Activated CD4-positive, alpha-beta memory T cell treated with anti-CD3 and anti-CD28 coated beads for 36 hours (primary cell): ENCODE measurements around the gene KLRB1. TPM values are rescaled to one million over a fixed set of nuclear protein-coding genes. Genes with fewer than 3 reads are reported as not detected.
"Not testable (repeated sequence)": the region's sequence is repeated elsewhere in the genome, so short reads cannot be mapped to it uniquely, and the experiment has no call there.

Experiments used
- CTCF ChIA-PET: fragments of 350-600 bp; sonication (Branson Sonifier 250); formaldehyde crosslinking; loops from one replicate; lab custom pipeline; 2021; ENCODE audit warnings: antibody characterized with exemption, inconsistent platforms; lab: Charles Lee
- POLR2A ChIA-PET: fragments of 350-600 bp; sonication (Branson Sonifier 250); formaldehyde crosslinking; loops from one replicate; lab custom pipeline; 2021; ENCODE audit warnings: antibody characterized with exemption; lab: Charles Lee
- DNase-seq: peaks from one replicate; pipeline ENCODE4 v3.0.0-alpha.2; 2020
- H3K27ac Mint-ChIP-seq: one replicate; pipeline ENCODE4 v1.8.0; 2021; ENCODE audit warnings: mixed read lengths
- H3K27me3 Mint-ChIP-seq: one replicate; pipeline ENCODE4 v1.8.0; 2021; ENCODE audit warnings: mixed read lengths
- H3K36me3 Mint-ChIP-seq: one replicate; pipeline ENCODE4 v1.8.0; 2021; ENCODE audit warnings: mixed read lengths
- H3K4me1 Mint-ChIP-seq: one replicate; pipeline ENCODE4 v1.8.0; 2021; ENCODE audit warnings: low read depth, mixed read lengths
- H3K4me3 Mint-ChIP-seq: one replicate; pipeline ENCODE4 v1.8.0; 2021; ENCODE audit warnings: mild to moderate bottlenecking, mixed read lengths
- H3K9me3 Mint-ChIP-seq: one replicate; pipeline ENCODE4 v1.8.0; 2021; ENCODE audit warnings: mixed read lengths
- intact Hi-C: fragments of 100-400 bp; cut with micrococcal nuclease; formaldehyde crosslinking; loops from one replicate; pipeline ENCODE4 v1.15.1; 2023
- total RNA-seq, 2 experiments: library from RNA; stranded (reverse); gene quantifications; one replicate each; pipeline ENCODE4 v1.2.3, GENCODE V29; 2021

Gene KLRB1
- total RNA-seq, result 1 to 10 TPM; 3.6 to 4.9 TPM

DNA sequence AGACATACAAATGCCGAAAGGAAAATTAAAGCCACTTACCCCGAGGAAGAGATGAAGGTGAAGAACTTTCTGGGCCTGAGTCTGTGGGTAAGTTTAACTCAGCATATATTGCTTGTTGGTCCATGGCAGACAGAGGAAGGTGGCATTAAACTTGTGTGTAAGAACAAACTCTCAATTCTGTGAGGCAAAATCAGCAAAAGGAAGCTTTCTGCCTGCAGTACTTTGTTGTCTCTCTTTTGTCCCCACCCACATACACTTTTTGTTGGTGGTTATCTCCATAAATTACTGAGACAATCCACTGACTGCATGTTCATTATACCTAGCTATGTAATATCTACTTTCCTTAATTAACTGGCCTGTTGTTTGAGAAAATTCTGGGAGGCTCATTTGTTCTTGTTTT is at the start of gene KLRB1:
TSS of gene KLRB1 (minus strand) at position 201 of the 400 bp plus-strand sequence. CDS start at position 124, 77 bp downstream.
- ChIA-PET POLR2A (no interaction called here), CTCF (no interaction called here)
- Mint-ChIP-seq H3K4me3 (peak within 1 kb of the TSS; percentile 68), H3K27me3 (no peaks in the 10 kb centered on the region), H3K9me3 (peaks cover 17% of the 10 kb centered on the region), H3K4me1 (peaks cover 37% of the 10 kb centered on the region), H3K36me3 (peaks cover 12% of the 10 kb centered on the region), H3K27ac (peak within 1 kb of the TSS; percentile 82)
- intact Hi-C loops, result no loop called here
- no peak for DNase-seq

DNA sequence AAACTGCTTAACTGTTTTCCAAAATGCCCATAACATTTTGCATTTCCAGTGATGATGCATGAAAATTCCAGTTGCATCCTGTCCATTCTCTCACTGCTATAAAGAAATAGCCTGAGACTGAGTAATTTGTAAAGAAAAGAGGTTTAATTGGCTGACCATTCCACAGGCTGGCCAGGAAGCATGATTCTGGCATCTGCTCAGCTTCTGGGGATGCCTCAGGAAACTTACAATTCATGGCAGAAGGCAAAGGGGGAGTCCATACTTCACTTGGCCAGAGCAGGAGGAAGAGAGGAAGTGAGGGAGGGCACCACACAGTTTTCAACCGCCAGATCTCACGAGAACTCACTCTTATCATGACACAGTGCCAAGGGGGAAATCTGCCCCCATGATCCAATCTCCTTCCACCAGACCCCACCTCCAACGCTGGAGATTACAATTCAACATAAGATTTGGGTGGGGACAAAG is 43.6 kb upstream of the KLRB1 start:
- ChIA-PET CTCF (interaction anchor here (0.6 to 1.4 kb wide), 5 partner anchors 10 to 57 kb away, joined by 3 to 5 read pairs (median 4); no protein-coding TSS in a partner anchor), POLR2A (interaction anchor here (0.6 to 13.5 kb wide), 10 partner anchors 13 to 146 kb away, joined by 3 to 471 read pairs (median 3); partner anchors contain the start of genes CD69 and CLEC2D)
- H3K4me3 Mint-ChIP-seq, result peak overlapping the region; percentile 85
- peaks cover 2% of the 10 kb centered on the region for H3K27me3 Mint-ChIP-seq
- peak; percentile 89 for DNase-seq
- peak overlapping the region; percentile 97 for H3K27ac Mint-ChIP-seq
- H3K9me3 Mint-ChIP-seq, result no peaks in the 10 kb centered on the region
- peaks cover 56% of the 10 kb centered on the region for H3K4me1 Mint-ChIP-seq
- H3K36me3 Mint-ChIP-seq, result peaks cover 81% of the 10 kb centered on the region
- intact Hi-C loops, result loop anchor here (2.0 to 10.0 kb wide), 3 partner anchors 82 to 406 kb away; partner anchors contain the start of genes CLEC2B and CLECL1

DNA sequence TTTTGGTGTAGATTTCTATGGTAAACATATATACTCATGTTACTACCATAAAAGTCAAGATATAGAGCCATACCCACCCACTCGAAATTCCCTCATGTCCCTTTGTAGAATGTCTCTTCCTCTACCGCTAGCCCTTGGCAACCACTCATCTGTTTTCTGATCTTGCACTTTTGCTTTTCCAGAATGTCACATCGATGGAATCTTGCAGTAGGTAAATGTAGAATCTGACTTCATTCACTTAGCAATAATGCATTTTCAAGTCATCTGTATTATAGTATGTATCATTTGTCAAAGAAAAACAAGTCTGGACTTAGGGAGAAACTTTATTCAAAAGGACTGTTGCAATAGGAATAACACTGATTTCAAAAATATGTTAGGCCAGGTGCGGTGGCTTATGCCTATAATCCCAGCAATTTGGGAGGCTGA is 42.4 kb upstream of the KLRB1 start:
- ChIA-PET POLR2A (interaction anchor here (1.0 to 13.5 kb wide), 8 partner anchors 11 to 147 kb away, joined by 3 to 471 read pairs (median 6); partner anchors contain the start of genes CD69 and CLEC2D), CTCF (interaction anchor here (1.4 to 1.5 kb wide), 2 partner anchors 19 to 23 kb away, joined by 4 to 8 read pairs; partner anchors contain the start of gene CLEC2D)
- Mint-ChIP-seq H3K9me3 (peaks cover 7% of the 10 kb centered on the region), H3K36me3 (peaks cover 77% of the 10 kb centered on the region), H3K27ac (peak overlapping the region; percentile 97), H3K4me3 (peak overlapping the region; percentile 85), H3K4me1 (peaks cover 51% of the 10 kb centered on the region), H3K27me3 (peaks cover 2% of the 10 kb centered on the region)
- DNase-seq, result no peak
- intact Hi-C loops, result loop anchor here (1.0 to 10.0 kb wide), 8 partner anchors 19 to 405 kb away; partner anchors contain the start of genes CD69, CLEC2B, CLEC2D and CLECL1

DNA sequence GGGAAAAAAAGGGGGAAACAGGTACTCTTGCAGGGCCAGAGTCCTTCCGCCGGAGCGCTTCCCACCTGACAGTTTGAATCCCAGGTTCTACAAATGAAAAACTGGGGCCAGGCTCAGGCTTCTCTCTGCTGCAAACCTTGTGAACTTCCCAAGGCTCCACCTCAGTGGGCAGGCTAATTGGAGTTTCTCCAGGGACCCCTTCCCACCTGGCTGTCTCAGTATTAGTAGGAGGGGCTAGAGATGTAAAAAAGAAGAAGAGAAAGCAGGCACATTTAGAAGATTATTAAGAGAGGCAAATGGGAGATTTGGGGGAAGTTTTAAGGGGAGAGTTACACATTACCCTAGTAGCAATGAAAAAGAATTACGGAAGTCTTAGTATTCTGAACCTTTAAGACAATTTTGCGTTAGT is 41.8 kb upstream of the KLRB1 start:
- intact Hi-C loops, result no loop called here
- Mint-ChIP-seq H3K4me3 (peak overlapping the region; percentile 85), H3K36me3 (peaks cover 77% of the 10 kb centered on the region), H3K9me3 (peaks cover 13% of the 10 kb centered on the region), H3K27ac (peak overlapping the region; percentile 97), H3K4me1 (peaks cover 51% of the 10 kb centered on the region), H3K27me3 (peaks cover 2% of the 10 kb centered on the region)
- POLR2A ChIA-PET, result interaction anchor here (8.2 to 13.5 kb wide), 3 partner anchors 15 to 110 kb away, joined by 114 to 471 read pairs (median 212); partner anchors contain the start of genes CD69 and CLEC2D
- peak; percentile 46 for DNase-seq
- CTCF ChIA-PET, result interaction anchor here (1.0 to 1.5 kb wide), 2 partner anchors 20 to 32 kb away, joined by 5 to 8 read pairs; partner anchors contain the start of gene CLEC2D

DNA sequence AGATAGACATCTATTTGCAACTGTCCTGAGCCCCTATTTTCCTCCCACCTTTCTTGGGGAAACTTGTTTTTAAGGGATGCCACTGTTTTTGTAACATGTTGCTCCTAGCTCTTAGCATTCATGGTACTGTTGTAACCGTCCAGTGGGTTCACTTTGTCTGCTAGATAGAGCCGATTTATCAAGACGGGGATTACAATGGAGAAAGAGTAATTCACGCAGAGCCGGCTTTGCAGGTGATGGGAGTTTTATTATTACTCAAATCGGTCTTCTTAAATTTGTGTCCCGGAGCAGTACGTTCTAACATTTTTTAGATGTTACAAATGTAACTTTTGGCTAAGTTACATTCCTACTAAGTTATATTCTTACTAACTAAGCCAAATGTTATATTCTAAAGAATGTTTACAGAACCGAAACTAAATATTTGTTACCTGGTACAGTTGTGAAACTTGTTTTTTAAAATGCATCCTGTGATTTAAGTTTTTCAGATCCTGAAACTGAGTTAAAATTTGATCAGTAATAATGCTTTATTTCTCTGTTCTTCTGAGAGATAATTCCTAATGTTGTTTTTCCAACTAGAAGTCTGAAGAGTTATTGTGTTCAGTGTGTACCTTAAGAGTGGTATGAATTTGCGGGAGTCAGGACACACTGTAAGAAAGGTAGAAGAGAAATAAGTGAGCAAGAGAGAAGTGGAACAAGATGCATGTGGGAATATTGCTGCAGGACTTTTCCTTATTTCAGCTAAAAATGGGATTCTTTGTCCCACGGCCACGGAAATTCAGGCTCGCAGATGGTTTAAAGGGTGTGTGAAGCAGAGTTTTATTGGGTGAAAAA is 41.2 kb upstream of the KLRB1 start:
- peaks cover 53% of the 10 kb centered on the region for H3K4me1 Mint-ChIP-seq
- H3K9me3 Mint-ChIP-seq, result peaks cover 14% of the 10 kb centered on the region
- H3K4me3 Mint-ChIP-seq, result peak overlapping the region; percentile 85
- H3K36me3 Mint-ChIP-seq, result peaks cover 75% of the 10 kb centered on the region
- intact Hi-C loops, result loop anchor here (1.0 kb wide), 1 partner anchor 53 kb away; no protein-coding TSS in a partner anchor
- peak overlapping the region; percentile 97 for H3K27ac Mint-ChIP-seq
- CTCF ChIA-PET, result interaction anchor here (0.6 to 2.5 kb wide), 7 partner anchors 18 to 110 kb away, joined by 3 to 13 read pairs (median 5); partner anchors contain the start of gene CLEC2D
- no peak for DNase-seq
- peaks cover 2% of the 10 kb centered on the region for H3K27me3 Mint-ChIP-seq
- POLR2A ChIA-PET, result interaction anchor here (1.1 to 13.5 kb wide), 9 partner anchors 16 to 218 kb away, joined by 5 to 471 read pairs (median 8); partner anchors contain the start of genes CD69 and CLEC2D

DNA sequence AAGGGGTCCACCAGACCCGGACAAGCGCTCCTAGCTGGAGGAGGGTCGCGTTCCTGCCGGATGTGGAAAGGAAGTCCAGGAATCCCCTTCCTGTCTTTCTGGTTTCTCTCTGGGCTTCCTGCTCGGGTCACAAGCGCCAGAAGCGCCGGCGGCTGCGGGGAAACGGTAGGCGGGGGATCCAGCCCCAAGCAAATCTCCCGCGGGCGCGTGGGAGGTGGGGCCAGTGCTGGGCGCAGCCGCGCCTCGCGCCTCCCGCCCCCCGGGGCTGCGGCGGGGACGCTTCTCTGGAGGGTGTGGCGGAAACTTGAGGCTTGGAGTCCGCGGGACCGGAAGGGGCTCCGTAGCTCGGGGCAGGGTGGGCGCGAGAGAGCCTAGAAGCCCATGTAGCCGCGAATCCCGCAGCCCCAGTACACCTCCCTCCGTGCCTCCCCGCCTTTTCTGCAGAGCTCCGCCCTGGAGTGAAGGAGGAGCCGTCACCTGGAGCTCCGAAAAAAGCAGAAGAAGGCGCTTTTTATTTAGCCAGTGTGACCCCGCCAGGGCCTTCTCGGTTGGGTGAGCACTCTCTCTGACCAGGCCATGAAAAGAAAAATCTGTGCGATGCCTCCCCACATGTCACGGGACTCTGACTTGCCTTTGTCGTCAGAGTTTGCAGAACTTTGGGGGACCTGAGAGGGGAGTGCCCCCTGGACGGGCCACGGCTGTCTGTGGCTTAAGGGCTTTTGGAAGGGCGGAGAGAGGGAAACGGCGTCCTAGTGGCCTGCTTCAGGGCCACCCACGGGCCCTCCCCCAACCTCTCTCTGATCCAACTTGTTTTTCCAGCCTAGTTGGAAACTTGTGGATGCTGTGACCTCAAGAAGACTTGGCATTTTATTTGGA is 40.3 kb upstream of the KLRB1 start:
- Mint-ChIP-seq H3K4me1 (peaks cover 53% of the 10 kb centered on the region), H3K9me3 (peaks cover 14% of the 10 kb centered on the region), H3K36me3 (peaks cover 70% of the 10 kb centered on the region), H3K27me3 (peaks cover 2% of the 10 kb centered on the region), H3K27ac (peak overlapping the region; percentile 97), H3K4me3 (peak overlapping the region; percentile 85)
- intact Hi-C loops, result loop anchor here (1.0 kb wide), 1 partner anchor 54 kb away; no protein-coding TSS in a partner anchor
- DNase-seq, result peak; percentile 96
- ChIA-PET POLR2A (interaction anchor here (0.9 to 13.5 kb wide), 13 partner anchors 17 to 221 kb away, joined by 3 to 471 read pairs (median 5); partner anchors contain the start of genes CD69, CLEC2B and CLEC2D), CTCF (interaction anchor here (0.6 to 2.5 kb wide), 11 partner anchors 13 to 111 kb away, joined by 3 to 13 read pairs (median 4); partner anchors contain the start of gene CLEC2D)

DNA sequence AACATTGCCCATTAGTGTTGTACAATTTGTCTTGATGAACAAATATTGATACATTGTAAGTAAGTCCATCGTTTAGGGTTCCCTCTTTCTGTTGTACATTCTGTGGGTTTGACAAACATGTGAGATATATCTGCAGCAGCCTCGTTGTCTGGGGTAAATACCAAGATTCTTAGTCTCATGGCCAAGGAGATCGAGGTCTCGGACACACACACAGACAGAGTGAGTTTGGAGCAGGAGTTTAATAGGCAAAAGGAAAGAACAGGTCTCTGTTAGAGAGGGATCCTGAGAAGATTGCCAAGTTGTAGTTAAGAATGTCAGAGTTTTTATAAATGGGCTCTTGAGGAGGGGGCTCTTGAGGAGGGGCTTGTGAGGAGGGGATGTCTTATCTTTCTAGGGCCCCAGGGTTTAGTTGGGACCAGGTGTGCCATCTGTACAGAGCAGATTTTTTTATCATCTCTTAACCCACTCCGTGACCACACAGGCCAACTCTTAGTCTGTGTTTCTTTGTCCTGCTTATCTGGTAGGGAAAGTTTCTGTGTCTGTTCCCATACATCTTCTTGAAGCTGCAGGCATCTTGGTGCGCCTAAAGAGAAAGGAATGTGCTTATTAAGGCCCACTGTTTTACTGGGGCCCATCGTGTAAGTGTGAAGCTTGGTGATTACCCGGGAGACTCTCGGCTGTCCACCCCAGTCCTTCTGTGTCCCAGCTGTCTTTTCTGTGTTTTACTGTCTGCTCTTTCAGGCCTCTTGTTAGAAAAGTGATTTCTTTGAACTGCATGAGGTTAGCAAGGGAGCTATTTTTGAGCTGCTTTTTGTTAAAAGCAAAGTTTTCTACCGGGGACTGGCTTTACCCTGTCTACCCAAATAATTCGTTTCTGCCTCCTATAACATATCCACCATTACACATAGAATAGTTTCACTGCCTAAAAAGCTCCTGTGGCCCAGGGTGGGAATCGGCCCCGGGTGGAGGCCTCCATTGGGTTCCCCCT is 39.4 kb upstream of the KLRB1 start:
- Mint-ChIP-seq H3K9me3 (peaks cover 18% of the 10 kb centered on the region), H3K36me3 (peaks cover 67% of the 10 kb centered on the region), H3K27ac (peak overlapping the region; percentile 97), H3K4me3 (peak overlapping the region; percentile 85), H3K27me3 (peaks cover 2% of the 10 kb centered on the region), H3K4me1 (peaks cover 56% of the 10 kb centered on the region)
- intact Hi-C loops, result no loop called here
- no peak for DNase-seq
- POLR2A ChIA-PET, result interaction anchor here (0.9 to 13.5 kb wide), 12 partner anchors 18 to 222 kb away, joined by 3 to 471 read pairs (median 6); partner anchors contain the start of genes CD69, CLEC2B and CLEC2D
- CTCF ChIA-PET, result interaction anchor here (1.0 to 2.5 kb wide), 8 partner anchors 12 to 109 kb away, joined by 3 to 13 read pairs (median 5); partner anchors contain the start of gene CLEC2D

DNA sequence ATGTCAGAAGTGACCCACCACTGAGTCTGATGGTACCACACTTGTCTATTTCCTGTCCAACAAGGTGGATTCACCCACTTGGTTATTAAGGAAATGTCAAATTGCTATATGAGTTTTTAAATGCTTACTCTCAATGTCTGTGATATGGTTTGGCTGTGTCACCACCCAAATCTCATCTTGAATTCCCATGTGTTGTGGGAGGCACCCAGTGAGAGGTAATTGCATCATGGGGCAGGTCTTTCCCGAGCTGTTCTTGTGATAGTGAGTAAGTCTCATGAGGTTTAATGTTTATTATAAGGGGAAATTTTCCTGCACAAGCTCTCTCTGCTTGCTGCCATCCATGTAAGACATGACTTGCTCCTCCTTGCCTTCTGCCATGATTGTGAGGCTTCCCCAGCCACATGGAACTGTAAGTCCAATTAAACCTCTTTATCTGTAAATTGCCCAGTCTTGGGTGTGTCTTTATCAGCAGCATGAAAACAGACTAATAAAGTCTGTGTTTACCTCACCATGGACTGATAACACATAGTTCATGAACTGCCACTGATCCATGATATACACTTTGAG is 37.4 kb upstream of the KLRB1 start:
- Mint-ChIP-seq H3K27ac (peak overlapping the region; percentile 86), H3K4me3 (peak overlapping the region; percentile 68), H3K36me3 (peaks cover 57% of the 10 kb centered on the region), H3K4me1 (peaks cover 46% of the 10 kb centered on the region), H3K9me3 (peaks cover 24% of the 10 kb centered on the region)
- intact Hi-C loops, result loop anchor here (1.0 kb wide), 1 partner anchor 11 kb away; no protein-coding TSS in a partner anchor
- not testable (repeated sequence) for H3K27me3 Mint-ChIP-seq
- ChIA-PET POLR2A (interaction anchor here (13.5 kb wide), 1 partner anchor 20 kb away, joined by 471 read pairs; the partner anchor contains the start of gene CLEC2D), CTCF (interaction anchor here (0.6 to 1.0 kb wide), 3 partner anchors 10 to 134 kb away, joined by 3 to 4 read pairs (median 3); no protein-coding TSS in a partner anchor)
- peak; percentile 67 for DNase-seq

DNA sequence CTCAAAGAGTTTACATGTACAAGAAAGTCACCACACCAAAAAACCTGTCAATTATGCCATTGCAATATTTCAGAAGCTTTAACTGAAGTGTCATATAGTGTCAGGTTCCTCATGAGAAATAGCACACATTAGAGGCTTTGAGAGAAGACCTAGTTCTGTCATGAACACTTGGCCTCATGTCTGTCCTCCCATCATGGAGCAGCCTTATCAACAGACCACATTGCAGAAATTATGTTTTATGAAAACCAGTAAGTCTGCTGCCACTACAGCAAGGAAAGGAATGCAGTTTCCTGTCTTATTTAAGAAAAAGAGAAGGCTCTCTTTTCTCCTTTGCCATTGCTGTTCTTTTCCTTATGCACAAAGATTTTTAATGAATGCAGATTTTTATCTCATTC is 35.5 kb upstream of the KLRB1 start:
- no peak for DNase-seq
- Mint-ChIP-seq H3K4me3 (no peak overlapping the region), H3K9me3 (peaks cover 30% of the 10 kb centered on the region), H3K36me3 (peaks cover 48% of the 10 kb centered on the region), H3K27ac (peak overlapping the region; percentile 73), H3K27me3 (no peaks in the 10 kb centered on the region), H3K4me1 (peaks cover 53% of the 10 kb centered on the region)
- ChIA-PET CTCF (interaction anchor here (1.5 kb wide), 1 partner anchor 9 kb away, joined by 4 read pairs; no protein-coding TSS in a partner anchor), POLR2A (no interaction called here)
- intact Hi-C loops, result no loop called here
